ENCODE results near the gene TNRC6C. TPM values are rescaled to one million over a fixed set of nuclear protein-coding genes. Genes with fewer than 3 reads are reported as not detected.

Gene TNRC6C
- polyA plus RNA-seq, 1 donor from 2014 or later = 3.0 TPM

- Mint-ChIP-seq H3K27me3 (peaks cover 15% of the 10 kb centered on the region), H3K9me3 (peaks cover 0 to 1% (median 0%) of the 10 kb centered on the region in 3 donors), H3K4me3 (no peak overlapping the region), H3K27ac (no peak overlapping the region), H3K4me1 (peaks cover 0 to 4% (median 0%) of the 10 kb centered on the region in 3 donors), H3K36me3 (peaks cover 2% of the 10 kb centered on the region)
Observed at GRCh38 chr17:77942112-77942988, 16.2 kb upstream of the TNRC6C start.

DNA sequence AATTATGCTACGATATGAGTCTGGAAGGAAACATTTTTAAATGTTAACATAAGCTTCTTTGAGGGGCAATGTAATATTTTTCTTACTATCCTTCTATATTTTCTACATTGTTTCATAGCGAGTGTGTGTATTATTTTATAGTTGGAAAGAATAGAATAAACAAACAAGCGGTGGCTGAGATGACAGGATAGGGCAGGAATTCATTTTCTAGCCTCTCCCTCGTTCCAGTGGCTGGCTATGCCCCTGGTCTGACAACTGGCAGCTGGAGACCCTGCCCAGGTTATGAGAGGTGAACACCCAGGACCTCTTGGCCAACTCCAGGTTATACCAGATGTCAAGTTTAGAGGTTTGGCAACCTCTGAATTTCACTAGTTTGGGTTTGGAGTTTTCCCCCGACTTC lies 14.5 kb upstream of the TNRC6C start:
- Mint-ChIP-seq H3K4me1 (peaks cover 0 to 4% (median 0%) of the 10 kb centered on the region in 3 donors), H3K4me3 (no peak overlapping the region), H3K27me3 (peaks cover 15% of the 10 kb centered on the region), H3K9me3 (peaks cover 0 to 5% (median 1%) of the 10 kb centered on the region in 3 donors), H3K36me3 (peaks cover 4% of the 10 kb centered on the region), H3K27ac (no peak overlapping the region)

DNA sequence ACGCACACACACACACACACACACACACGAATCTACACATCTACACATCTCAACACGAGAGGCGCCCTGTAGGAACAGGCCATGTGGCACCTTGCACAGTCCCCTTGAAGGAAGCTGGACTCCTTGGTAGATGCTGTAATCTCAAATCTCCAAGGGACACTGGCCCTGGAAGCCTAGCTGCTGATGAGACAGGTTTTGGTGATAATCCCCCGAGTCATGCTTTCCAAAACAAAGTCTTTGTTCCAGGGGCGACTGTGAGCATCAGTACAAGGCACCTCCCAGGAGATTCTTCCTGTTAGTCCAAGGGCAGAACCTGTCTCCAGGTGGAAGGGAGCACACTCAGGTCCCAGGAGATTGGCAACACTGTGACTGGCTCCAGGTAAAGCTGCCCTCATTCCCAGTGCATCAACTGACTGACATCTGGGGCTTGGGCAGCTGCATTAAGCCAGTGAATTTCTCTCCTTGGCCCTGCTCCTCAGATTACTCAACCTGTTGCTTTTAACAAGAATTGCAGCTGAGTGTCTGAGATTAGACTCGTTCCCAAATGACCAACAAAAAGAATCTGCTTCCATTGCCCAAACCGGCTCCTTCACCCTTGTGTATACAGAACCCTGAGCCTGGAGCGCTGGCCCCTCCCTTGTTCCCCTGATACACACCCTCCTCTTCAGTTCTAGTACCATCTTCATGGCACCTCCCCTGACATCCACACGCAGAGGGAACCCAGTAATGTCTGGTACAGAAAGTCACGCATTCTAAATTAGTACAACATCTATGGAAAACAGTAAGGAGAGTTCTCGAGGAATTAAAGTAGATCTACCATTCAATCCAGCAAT lies 13.9 kb upstream of the TNRC6C start:
- H3K27me3 Mint-ChIP-seq = peaks cover 17% of the 10 kb centered on the region

GRCh38 chr17:77946900-77947645 lies 11.4 kb upstream of the TNRC6C start:
- Mint-ChIP-seq H3K36me3 (peaks cover 2% of the 10 kb centered on the region), H3K4me1 (peaks cover 0 to 4% (median 0%) of the 10 kb centered on the region in 3 donors), H3K27ac (no peak overlapping the region), H3K9me3 (peaks cover 0 to 5% (median 2%) of the 10 kb centered on the region in 3 donors), H3K4me3 (no peak overlapping the region), H3K27me3 (peaks cover 18% of the 10 kb centered on the region)

More for the DNA sequence above, 13.9 kb upstream of the TNRC6C start:
- Mint-ChIP-seq H3K4me3 (no peak overlapping the region), H3K4me1 (peaks cover 0 to 4% (median 0%) of the 10 kb centered on the region in 3 donors), H3K27ac (peak overlapping the region in 1 of 3 donors; percentile 59), H3K9me3 (peaks cover 0 to 5% (median under 1%) of the 10 kb centered on the region in 3 donors), H3K36me3 (peaks cover 4% of the 10 kb centered on the region)

DNA sequence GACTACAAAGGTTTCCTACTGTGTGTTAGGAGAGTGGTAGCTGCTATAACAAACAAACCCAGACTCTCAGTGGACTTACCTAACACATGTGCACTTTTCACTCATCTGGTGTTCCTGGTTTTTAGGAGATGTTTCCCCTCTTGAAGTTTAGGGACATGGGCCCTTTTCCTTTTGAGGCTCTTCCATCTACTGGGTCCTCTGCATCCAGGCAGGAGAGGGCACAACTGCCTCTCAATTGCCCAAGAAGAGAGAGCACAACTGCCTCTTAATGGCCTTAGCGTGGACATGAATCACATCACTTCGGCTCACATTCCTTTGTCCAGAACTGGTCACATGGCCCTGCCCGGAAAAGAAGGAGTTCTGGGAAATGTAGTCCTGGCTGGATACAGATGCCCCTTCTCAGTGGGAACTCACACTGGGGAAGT lies 9.8 kb upstream of the TNRC6C start:
- Mint-ChIP-seq H3K9me3 (peaks cover 0 to 5% (median 2%) of the 10 kb centered on the region in 3 donors), H3K27me3 (peaks cover 19% of the 10 kb centered on the region), H3K4me3 (no peak overlapping the region), H3K36me3 (peaks cover 2% of the 10 kb centered on the region), H3K4me1 (peaks cover 0 to 4% (median 0%) of the 10 kb centered on the region in 3 donors), H3K27ac (no peak overlapping the region)

DNA sequence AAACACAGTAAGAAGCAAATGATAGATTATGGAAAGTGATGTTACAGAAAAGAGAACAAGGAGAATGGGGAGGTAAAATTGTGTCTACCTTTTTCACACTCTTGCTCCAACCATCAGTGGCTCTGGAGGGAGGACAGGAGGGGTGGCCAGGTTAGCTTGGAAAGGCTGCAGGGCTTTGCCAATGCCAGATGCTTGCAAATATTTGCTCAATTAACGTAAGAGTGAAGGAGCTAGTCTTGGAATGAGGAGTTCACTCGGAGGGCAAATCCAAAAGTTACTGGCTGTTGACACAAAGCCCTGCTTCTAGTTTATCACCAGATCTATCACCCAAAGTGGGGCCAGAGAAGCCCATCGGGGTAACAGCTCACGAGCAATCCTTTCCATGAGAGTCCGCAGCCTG lies 7.4 kb upstream of the TNRC6C start:
- H3K4me1 Mint-ChIP-seq = peaks cover 0 to 8% (median 5%) of the 10 kb centered on the region in 3 donors
- H3K27me3 Mint-ChIP-seq = peaks cover 21% of the 10 kb centered on the region
- peaks cover 0 to 5% (median 2%) of the 10 kb centered on the region in 3 donors for H3K9me3 Mint-ChIP-seq
- peaks cover 2% of the 10 kb centered on the region for H3K36me3 Mint-ChIP-seq
- H3K4me3 Mint-ChIP-seq = no peak overlapping the region
- H3K27ac Mint-ChIP-seq = no peak overlapping the region

DNA sequence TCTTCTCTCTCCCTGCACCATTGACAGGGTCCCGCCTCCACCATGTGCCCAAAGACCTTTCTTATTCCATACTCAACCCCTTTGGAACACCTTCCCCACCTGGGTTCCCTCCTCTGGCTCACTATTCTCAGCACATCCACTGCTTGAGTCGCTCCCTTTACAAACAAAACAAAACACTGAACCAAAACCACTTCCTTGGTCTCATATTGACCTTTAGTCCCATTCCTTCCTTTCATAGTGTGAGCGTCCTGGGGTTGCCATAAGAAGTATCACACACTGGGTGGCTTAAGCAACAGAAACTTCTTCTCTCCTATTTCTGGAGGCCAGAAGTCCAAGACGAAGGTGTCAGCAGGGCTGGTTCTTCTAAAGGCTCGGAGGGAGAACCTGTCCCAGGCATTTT lies 6.1 kb upstream of the TNRC6C start:
- peaks cover 7 to 11% (median 7%) of the 10 kb centered on the region in 3 donors for H3K4me1 Mint-ChIP-seq
- peaks cover 20% of the 10 kb centered on the region for H3K27me3 Mint-ChIP-seq
- H3K9me3 Mint-ChIP-seq = peaks cover 0 to 5% (median 2%) of the 10 kb centered on the region in 3 donors
- no peak overlapping the region for H3K4me3 Mint-ChIP-seq
- peaks cover 2% of the 10 kb centered on the region for H3K36me3 Mint-ChIP-seq
- H3K27ac Mint-ChIP-seq = no peak overlapping the region

- Mint-ChIP-seq H3K27ac (peak overlapping the region; percentile 96 to 97 (median 96)), H3K27me3 (peaks cover 16% of the 10 kb centered on the region), H3K4me3 (peak overlapping the region; percentile 91 to 98 (median 93)), H3K4me1 (peaks cover 13 to 27% (median 27%) of the 10 kb centered on the region in 3 donors), H3K9me3 (no peaks in the 10 kb centered on the region), H3K36me3 (no peaks in the 10 kb centered on the region)
Observed at GRCh38 chr17:77957235-77957856, 1.2 kb upstream of the TNRC6C start.

GRCh38 chr17:77958716-77959125 lies 218 bp downstream of the TNRC6C start:
- Mint-ChIP-seq H3K4me3 (peak overlapping the region; percentile 89 to 91 (median 90)), H3K9me3 (no peaks in the 10 kb centered on the region), H3K36me3 (no peaks in the 10 kb centered on the region), H3K27me3 (peaks cover 15% of the 10 kb centered on the region), H3K4me1 (peaks cover 17 to 37% (median 34%) of the 10 kb centered on the region in 3 donors), H3K27ac (peak overlapping the region in 2 of 3 donors; percentile 96)

DNA sequence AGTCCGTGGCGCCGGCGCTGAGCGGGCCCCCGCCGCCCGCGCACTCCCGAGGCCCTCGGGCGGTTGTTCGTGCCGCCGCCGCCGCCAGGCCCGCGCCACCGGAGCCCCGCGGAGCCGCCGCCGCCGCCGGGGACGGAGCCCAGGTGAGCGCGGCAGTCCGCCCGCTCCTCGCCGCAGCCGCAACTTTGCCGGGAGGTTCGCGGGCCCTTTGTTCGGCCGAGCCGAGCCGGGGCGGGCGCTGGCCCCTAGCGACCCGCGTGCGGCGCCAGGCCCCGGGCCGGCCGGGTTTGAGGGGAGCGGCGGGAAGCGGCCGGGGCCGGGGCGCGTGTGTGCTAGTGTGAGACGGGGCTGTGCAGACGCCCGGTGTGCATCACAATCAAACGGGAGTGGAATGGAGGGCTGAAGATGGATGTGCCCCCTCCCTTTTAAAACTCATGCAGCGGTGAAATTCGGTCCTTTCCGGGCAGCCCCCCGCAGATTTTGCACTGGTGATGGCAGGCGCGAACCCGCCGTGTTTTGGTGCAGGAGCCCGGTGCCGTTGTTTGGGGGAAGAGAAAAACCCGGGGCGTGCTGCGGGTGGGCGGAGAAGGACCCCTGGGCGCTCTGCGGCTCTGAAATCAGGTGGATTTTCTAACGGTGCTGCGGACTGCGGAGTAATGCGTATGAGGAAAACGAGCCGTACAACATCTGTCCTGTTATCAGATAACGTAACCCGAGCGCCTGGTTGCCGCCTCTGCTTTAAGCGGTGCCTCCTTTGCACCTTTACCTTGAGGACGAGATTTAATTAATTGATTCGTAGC lies 823 bp downstream of the TNRC6C start:
- Mint-ChIP-seq H3K4me1 (peaks cover 17 to 43% (median 38%) of the 10 kb centered on the region in 3 donors), H3K27ac (peak overlapping the region; percentile 69 to 90 (median 81)), H3K36me3 (no peaks in the 10 kb centered on the region), H3K9me3 (no peaks in the 10 kb centered on the region), H3K27me3 (peaks cover 14% of the 10 kb centered on the region), H3K4me3 (peak overlapping the region; percentile 90 to 97 (median 94))

DNA sequence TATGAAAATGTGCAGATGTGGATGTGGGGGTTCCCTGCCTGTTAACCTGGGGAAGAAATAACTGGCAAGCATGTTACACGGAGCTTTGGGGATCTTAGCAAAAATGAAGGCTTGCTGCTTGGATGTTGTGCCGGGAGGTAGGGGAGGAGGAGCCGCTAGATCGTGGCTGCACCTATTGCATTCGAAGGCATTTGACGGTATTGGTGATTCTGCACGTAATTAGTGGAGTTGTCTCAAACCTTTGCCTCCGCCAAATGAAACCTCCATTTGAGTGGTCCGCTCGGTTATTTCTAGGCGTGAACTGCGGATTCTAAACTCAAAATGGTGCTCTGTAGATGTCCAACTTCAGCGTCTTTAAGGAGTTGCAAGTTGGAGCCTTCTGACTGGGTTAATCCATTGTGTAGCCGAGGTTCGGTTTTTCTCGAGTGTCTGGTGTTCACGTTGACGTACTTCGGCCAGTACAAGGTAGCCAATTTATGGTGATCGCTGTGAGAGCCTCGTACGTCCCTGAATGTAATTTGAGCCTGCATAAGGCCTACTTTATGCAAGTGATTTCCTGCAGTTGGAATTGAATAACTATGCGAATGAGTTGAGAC lies 1.5 kb downstream of the TNRC6C start:
- Mint-ChIP-seq H3K4me1 (peaks cover 14 to 50% (median 41%) of the 10 kb centered on the region in 3 donors), H3K27ac (peak overlapping the region; percentile 49 to 90 (median 69)), H3K4me3 (peak overlapping the region; percentile 90 to 97 (median 94)), H3K9me3 (no peaks in the 10 kb centered on the region), H3K36me3 (no peaks in the 10 kb centered on the region), H3K27me3 (peaks cover 14% of the 10 kb centered on the region)

DNA sequence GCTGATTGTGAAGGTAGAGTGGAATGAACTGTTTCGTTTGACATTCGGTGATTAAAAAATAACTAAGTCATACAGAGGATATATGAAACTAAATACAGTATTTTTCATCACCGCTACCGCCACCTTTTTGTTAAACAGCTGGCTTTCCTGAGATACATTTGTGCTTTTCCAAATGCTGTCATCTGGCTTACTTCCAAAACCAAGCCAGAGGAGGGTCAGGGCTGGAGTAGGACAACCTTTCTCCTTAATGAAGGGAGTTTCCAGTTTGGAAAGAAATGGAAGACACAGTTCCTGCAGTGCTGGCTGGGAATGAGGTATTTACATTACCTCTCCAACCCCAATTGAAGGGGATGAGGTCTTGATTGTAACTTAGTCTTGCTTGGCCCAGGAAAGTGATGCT lies 3.2 kb downstream of the TNRC6C start:
- Mint-ChIP-seq H3K4me3 (peak overlapping the region in 1 of 4 donors; percentile 55), H3K27ac (peak overlapping the region in 1 of 3 donors; percentile 7), H3K9me3 (no peaks in the 10 kb centered on the region), H3K4me1 (peaks cover 17 to 57% (median 51%) of the 10 kb centered on the region in 3 donors), H3K36me3 (no peaks in the 10 kb centered on the region), H3K27me3 (peaks cover 10% of the 10 kb centered on the region)

- H3K4me3 Mint-ChIP-seq = peak overlapping the region in 2 of 4 donors; percentile 49 to 55
- H3K36me3 Mint-ChIP-seq = no peaks in the 10 kb centered on the region
- no peaks in the 10 kb centered on the region for H3K9me3 Mint-ChIP-seq
- H3K27ac Mint-ChIP-seq = peak overlapping the region in 1 of 3 donors; percentile 7
- H3K4me1 Mint-ChIP-seq = peaks cover 16 to 53% (median 48%) of the 10 kb centered on the region in 3 donors
- peaks cover 9% of the 10 kb centered on the region for H3K27me3 Mint-ChIP-seq
Observed at GRCh38 chr17:77962348-77962747, 3.8 kb downstream of the TNRC6C start.
